D721Med (cell line): ENCODE measurements around the gene CHN1.

ENCODE experiments used
- DNase-seq: peaks from one replicate; pipeline ENCODE4 v3.0.0; 2011; ENCODE audit warnings: low spot score; ENCODE audit not compliant: insufficient read length
- FAIRE-seq: peaks from 2 replicates; lab custom pipeline; 2011; peaks lifted over from hg19 to GRCh38; lab: Jason Lieb, UNC
- CTCF ChIP-seq: IDR thresholded peaks from 2 replicates; pipeline ENCODE4 v1.5.1; 2012; ENCODE audit warnings: mild to moderate bottlenecking, control low read depth; ENCODE audit not compliant: insufficient read depth; ENCODE audit errors: missing control alignments

The CHN1 gene

GRCh38 chr2:174897286-174897685, 107.9 kb downstream of the CHN1 start:
- no peak for FAIRE-seq

GRCh38 chr2:174893018-174893417, 112.2 kb downstream of the CHN1 start:
- no peak for FAIRE-seq
- no peak for TF ChIP-seq CTCF
- DNase-seq: no peak

More at GRCh38 chr2:174897286-174897685, 107.9 kb downstream of the CHN1 start:
- TF ChIP-seq CTCF: no peak
- no peak for DNase-seq

- DNase-seq (no peak), FAIRE-seq (no peak)
- TF ChIP-seq CTCF: no peak
Observed at GRCh38 chr2:174892546-174892945, 112.6 kb downstream of the CHN1 start.

- DNase-seq: no peak
- TF ChIP-seq CTCF: no peak
- no peak for FAIRE-seq
Observed at GRCh38 chr2:174888646-174889271, 116.4 kb downstream of the CHN1 start.

GRCh38 chr2:174888146-174888545, 117.0 kb downstream of the CHN1 start:
- TF ChIP-seq CTCF: no peak
- no peak for DNase-seq
- no peak for FAIRE-seq

- DNase-seq (no peak), FAIRE-seq (no peak)
- TF ChIP-seq CTCF: no peak
Observed at GRCh38 chr2:174882416-174882815, 122.8 kb downstream of the CHN1 start.

- TF ChIP-seq CTCF: no peak
- DNase-seq (no peak), FAIRE-seq (no peak)
Observed at GRCh38 chr2:174881678-174882077, 123.5 kb downstream of the CHN1 start.
